ENCODE measurements around the gene PLOD1.

The PLOD1 gene

DNA sequence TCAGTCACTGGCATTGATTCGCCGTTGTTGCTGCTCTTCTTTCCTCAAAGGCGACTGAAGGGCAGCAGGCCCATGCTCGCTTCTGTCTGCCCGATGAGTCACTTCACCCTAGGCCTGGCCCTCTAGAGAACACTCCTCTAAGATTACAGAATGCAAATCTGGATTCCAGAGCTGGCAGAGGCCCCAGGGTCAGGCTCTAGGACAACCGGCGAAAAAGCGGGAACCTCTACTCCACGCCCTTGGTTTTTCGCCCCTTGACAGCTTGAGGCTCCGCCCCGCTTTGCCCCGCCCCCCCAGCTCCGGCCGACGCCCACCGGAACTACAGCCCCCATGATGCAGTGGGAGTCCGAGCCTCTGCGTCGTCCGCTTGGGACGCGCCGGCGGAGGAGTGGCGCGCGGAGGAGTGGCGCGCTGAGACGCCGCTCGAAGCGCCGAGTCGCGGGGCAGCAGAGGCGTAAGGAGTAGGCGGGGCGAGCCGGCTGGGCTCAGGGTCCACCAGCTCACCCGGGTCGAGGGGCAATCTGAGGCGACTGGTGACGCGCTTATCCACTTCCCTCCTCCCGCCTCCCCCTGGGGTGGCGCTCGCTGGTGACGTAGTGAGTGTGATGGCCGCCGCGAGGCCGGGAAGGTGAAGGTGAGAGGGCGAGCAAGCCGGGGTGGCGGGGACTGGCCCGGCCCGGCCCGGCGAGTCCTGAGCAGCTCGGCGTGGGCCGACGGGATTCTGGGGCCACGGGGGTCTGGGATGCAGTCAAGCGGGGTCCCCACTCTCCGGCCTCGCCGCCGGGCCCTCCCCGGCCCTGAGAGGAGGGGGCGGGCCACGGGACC, 45.5 kb downstream of the PLOD1 start, which contains the start of gene MFN2:
MFN2 (plus strand) TSS at position 594 of the 825 bp plus-strand sequence. CDS start 8,725 bp downstream, outside the sequence.
- peak; percentile 90 to 94 for DNase-seq

DNA sequence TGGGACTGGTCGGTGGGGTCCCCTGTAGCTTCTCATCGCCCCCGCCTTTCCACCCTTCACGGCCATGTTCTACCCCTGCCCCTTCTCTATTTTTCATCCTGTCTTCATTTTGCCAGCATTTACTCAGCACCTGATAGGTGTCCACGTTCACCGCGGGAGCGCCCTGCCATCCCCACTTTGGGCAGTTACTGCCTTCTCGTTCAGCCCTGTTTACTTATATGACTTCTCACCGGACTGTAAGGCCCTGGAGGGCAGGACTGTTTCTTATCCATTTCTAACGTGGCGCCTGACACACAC, 46.1 kb downstream of the PLOD1 start:
- DNase-seq, result no peak

GRCh38 chr1:11981378-11982009, 47.0 kb downstream of the PLOD1 start:
- no peak for DNase-seq

GRCh38 chr1:11982010-11982392, 47.5 kb downstream of the PLOD1 start:
- DNase-seq, result no peak

DNA sequence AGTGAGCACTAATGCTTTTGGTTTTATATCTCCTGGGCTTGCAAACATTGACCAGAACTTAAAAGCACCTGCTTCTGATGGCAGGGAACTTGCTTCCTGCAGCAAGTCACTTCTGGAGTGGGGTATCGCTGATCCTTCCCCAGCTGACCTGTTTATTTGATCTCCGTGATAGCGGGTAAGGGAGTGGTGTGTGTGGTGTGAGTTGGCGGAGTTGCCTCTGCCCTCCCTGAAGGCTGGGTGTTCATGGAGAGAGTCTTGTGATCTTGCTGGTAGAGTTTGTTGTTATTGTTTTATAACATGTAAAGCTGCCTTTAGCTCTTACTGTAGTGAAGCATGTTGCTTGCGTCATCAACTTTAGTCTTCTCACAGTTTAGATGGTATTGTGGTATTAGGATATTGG, 49.6 kb downstream of the PLOD1 start:
- no peak for DNase-seq

DNA sequence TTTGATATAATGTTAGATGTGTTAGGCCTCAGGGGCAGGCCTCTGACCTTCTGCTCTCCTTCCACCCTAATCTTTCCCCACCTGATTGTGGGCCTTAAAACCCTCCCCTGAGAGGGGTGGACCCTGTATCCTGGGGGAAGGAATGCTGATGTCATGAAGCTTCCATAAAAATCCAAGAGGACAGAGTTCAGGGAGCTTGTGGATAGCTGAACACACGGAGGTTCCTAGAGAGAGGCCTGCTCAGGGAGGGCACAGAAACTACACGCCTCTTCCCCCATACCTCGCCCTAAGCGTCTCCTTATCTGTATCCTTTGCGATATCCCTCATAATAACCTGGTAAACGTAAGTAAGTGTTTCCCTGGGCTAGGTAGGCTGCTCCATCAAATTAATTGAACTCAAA, 50.1 kb downstream of the PLOD1 start:
- DNase-seq, result no peak

GRCh38 chr1:11985171-11985570, 50.7 kb downstream of the PLOD1 start:
- no peak for DNase-seq

DNA sequence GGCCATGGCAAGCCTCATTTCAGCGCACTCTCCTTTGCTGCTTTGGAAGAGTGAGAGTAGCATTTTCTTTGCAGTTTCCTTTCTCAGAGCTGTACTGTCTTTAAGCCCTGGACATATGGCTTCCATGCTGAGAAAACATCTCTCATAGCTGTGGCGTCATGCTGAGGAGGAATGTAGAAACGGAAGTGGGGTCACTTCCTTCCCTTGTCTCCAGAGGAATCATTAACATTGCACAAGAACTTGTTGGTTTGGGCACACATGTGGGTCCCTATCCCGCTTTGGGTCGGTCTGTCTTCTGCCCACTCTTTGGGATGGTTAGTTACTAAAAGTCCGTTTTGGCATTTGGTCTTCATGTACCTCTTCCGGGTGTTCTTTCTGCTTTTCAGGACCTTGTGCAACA, 51.3 kb downstream of the PLOD1 start:
- DNase-seq, result no peak

DNA sequence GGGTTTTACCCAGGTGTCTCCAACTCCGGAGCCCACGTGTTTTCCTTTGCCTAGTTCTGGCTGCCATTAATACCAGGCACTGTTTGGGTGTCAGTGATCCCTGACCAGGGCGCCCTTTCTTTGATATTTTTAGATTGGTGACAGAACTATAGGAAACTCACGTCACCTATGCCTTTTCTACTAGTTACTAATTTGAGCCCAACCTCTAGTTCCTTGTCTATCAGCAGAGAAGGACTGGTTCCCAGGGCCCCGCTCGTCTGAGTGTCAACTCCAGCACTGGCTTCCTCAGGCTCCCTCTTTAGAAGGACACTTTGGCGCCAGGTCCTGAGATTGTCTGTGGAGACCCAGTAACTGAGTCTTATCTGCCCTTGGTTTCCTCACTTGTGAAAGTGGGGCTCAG, 55.2 kb downstream of the PLOD1 start:
- DNase-seq, result no peak

- no peak for DNase-seq
Observed at GRCh38 chr1:11990303-11991032, 56.0 kb downstream of the PLOD1 start.

GRCh38 chr1:11991969-11992676, 57.6 kb downstream of the PLOD1 start:
- DNase-seq, result no peak

- no peak for DNase-seq
Observed at GRCh38 chr1:11997081-11997850, 62.7 kb downstream of the PLOD1 start.

GRCh38 chr1:11998636-11999035, 64.1 kb downstream of the PLOD1 start:
- DNase-seq, result no peak

DNA sequence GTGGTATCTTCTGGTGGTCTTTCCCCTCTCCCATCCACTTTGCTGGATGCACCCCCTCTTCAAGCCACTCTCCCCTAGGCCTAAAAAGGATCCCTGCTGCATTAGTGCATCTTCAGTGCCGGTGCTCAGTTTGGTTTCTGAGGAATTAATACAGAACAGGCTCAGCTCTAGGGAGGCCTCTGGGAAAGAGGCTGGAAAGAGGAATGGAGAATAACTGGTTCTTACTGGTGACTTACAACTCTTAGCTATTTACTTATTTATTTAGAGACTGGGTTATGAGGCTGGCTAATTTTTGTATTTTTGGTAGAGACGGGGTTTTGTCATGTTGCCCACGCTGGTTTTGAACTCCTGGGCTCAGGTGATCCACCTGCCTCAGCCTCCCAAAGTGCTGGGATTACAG, 64.7 kb downstream of the PLOD1 start:
- no peak for DNase-seq

DNA sequence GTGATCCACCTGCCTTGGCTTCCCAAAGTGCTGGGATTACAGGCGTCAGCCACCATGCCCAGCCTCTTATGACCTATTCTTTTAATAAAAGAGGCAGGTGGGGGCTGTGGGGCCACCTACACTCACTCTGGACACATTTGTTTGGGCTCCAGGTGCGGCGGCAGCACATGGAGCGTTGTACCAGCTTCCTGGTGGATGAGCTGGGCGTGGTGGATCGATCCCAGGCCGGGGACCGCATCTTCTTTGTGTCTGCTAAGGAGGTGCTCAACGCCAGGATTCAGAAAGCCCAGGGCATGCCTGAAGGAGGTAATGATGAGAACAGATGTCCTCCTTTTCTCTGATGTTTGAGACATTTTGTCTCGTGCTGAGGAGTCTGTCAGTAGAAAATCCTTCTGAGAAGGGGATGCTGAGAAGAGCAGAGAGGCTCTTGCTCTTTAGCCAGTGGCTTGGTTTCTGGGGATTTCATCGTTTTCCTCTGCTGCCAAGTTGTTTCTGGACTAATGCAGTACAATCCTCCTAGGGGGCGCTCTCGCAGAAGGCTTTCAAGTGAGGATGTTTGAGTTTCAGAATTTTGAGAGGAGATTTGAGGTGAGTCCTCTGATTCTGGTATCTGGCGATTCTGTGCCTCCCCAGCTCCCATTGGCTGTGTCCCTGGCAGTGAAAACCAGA, 66.9 kb downstream of the PLOD1 start:
- DNase-seq, result no peak

DNA sequence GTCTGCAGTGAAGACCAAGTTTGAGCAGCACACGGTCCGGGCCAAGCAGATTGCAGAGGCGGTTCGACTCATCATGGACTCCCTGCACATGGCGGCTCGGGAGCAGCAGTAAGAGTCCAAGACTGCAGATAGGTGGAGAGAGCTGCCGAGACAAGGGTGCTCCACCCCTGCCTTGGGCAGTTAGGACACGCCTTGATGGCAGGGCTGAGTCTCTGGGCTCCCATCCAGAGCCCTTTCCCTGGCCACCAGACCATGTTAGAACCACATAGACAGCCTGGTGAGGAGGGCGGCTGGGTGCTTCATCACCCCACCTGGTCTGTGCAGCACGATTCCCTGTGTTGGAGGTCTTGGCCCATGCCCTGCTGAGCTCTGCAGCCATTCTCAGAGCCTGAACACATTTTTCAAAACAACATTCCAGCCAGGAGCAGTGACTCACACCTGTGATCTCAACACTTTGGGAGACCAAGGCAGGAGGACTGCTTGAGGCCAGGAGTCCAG, 67.5 kb downstream of the PLOD1 start:
- DNase-seq, result no peak

DNA sequence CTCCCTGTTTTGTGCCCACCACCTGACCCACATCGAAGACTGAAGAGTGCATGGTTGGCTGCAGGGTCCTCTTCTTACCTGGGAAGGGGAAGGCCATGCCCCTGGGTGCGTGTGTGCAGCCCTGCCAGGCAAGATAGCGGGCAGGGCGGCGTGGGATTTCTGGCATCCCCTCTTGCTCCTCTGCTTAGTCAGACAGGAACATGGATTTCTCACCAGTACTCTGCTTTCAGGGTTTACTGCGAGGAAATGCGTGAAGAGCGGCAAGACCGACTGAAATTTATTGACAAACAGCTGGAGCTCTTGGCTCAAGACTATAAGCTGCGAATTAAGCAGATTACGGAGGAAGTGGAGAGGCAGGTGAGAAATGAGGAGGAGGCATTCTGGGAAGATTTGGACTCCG, 69.2 kb downstream of the PLOD1 start:
- no peak for DNase-seq

- DNase-seq, result no peak
Observed at GRCh38 chr1:12005488-12006166, 71.1 kb downstream of the PLOD1 start.

DNA sequence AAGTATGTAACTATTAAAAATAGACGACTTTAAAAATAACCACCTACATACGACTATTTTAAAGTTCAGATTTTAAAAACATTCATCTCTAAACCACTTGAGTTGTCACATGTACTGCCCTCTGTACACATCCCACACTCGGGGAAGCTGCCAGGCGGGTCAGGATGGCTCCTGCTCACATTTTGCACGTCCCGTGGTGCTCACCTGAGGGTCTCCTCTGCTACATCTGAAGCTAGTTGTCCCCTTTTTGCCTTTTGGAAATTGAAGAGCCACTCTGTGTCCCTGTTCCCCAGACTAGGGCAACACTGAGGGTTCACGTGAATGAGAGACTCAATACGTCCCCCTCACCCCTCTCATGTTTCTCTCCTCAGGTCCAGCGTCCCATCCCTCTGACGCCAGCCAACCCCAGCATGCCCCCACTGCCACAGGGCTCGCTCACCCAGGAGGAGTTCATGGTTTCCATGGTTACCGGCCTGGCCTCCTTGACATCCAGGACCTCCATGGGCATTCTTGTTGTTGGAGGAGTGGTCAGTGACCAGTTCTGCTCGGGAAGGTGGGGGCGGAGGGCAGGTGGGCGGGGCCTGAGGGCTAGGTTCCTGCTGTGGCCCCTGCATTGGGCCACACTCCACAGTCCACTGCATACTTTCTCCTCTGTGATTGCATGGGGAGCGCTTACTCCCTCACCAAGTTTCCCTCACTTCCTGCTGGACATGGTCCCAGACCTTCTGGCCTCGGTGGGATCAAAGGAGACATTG, 71.8 kb downstream of the PLOD1 start:
- DNase-seq, result no peak

DNA sequence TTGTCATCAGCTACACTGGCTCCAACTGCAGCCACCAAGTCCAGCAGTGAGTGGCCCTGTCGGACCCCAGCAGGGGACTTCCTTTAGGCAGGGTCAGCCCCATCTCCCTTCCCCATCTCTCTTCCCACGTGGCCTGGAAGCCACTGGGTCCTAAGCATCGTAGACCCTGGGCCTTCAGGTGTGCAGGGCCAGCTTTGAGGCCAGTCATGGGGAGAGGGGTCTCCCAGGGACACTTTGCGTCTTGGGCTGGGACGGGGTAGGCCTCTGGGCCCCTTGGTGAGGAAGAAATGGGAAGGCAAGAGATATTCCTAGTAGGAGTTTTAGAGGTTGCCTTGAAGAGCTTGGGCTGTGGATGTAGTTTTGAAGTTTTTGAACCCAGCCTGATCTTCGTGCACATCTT, 72.7 kb downstream of the PLOD1 start:
- DNase-seq, result no peak

Measured in NCI-H2081 (cell line).